Sigmoid colon (tissue), 4 donors: ENCODE data around the gene NUP133.

ENCODE experiments used
- CTCF ChIP-seq, 4 experiments: fragments of 450-650 bp in 3 of 4; fragments of 200-600 bp in 1 of 4; IDR thresholded peaks; one replicate each; pipeline ENCODE4 v1.5.1; 2016 to 2019; ENCODE audit warnings: antibody characterized with exemption in 4 of 4, mild to moderate bottlenecking in 3 of 4, moderate library complexity in 2 of 4
- EP300 ChIP-seq, 4 donors: sonication (generic); formaldehyde crosslinking; IDR thresholded peaks; one replicate each; pipeline ENCODE4 v1.6.1; 2017; ENCODE audit warnings: antibody characterized with exemption in 4 of 4
- POLR2A ChIP-seq, 2 donors: fragments of 450-650 bp; IDR thresholded peaks; one replicate each; pipeline ENCODE4 v1.6.1; 2016; ENCODE audit warnings: antibody characterized with exemption in 2 of 2, mild to moderate bottlenecking in 2 of 2, moderate library complexity in 2 of 2
- POLR2AphosphoS5 ChIP-seq, 4 donors: sonication (generic); formaldehyde crosslinking; IDR thresholded peaks; one replicate each; pipeline ENCODE4 v1.6.1; 2017; ENCODE audit warnings: antibody characterized with exemption in 4 of 4

DNA sequence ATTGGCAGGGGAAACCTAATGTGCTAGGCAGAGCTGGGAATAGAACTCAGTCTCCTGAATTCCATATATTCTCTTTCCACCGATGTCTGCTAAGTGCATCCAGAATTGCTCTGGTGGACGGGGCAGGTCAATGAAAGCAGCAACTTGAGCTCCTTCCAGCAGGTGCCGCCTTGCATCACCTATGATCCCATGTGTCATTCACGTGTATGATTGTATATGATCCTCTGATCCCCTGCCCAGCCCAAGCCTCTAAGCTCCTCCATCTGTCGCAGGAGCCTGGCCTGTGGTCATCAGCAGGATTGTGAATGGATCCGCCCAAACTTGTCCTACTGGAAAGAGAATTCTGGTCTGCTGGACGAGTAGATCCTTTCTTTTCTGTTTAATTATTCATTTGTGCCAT lies 87.4 kb downstream of the NUP133 start:
- TF ChIP-seq POLR2A (IDR thresholded peaks at IDR 0.05) (no peak), CTCF (IDR thresholded peaks at IDR 0.05) (no peak), EP300 (IDR thresholded peaks at IDR 0.05) (no peak), POLR2AphosphoS5 (IDR thresholded peaks at IDR 0.05) (no peak)
